ENCODE data around the gene OR5AC2. TPM values are rescaled to one million over a fixed set of nuclear protein-coding genes. Genes with fewer than 3 reads are reported as not detected.

OR5AC2 gene
- total and polyA plus RNA-seq, 2 of the 13 experiments (the other 11 are each of a cell fraction or from before 2014, with no cell fraction given), result not detected

DNA sequence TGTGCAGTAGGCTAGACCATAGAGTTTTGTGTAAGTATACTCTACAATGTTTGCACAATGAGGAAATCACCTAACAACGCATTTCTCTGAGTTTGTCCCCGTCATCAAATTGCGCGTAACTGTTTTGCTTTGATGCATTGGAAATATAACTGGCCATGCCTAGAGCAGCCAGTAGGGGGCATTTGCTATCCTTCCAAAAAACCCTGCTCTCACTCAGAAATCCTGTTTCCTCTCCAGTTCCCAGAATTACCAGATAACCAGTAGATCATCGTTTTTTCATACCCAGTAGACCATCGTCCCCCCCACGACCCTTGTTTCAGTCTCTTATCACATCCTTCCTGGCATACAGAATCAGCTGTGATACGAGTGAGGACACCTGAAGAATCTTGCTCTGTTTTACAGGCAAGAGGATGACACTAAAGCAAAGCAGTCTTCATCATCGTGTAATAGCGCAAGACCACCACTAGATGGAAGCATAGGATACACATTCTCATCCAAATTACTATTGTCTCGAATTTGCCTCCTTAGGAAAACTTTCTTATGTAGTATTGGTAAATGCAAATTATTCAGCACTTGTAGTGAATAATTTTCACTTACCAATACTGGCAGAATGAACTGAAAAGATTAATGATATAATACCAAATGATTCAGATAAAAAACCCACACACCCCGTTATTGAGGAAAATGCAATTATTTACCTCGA, 47.5 kb upstream of the OR5AC2 start (continued):
- TF ChIP-seq, protein P1, sequence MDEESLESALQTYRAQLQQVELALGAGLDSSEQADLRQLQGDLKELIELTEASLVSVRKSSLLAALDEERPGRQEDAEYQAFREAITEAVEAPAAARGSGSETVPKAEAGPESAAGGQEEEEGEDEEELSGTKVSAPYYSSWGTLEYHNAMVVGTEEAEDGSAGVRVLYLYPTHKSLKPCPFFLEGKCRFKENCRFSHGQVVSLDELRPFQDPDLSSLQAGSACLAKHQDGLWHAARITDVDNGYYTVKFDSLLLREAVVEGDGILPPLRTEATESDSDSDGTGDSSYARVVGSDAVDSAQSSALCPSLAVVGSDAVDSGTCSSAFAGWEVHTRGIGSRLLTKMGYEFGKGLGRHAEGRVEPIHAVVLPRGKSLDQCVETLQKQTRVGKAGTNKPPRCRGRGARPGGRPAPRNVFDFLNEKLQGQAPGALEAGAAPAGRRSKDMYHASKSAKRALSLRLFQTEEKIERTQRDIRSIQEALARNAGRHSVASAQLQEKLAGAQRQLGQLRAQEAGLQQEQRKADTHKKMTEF (CRISPR knock-in tag; IDR thresholded peaks at IDR 0.05), result 0 out of 2 replicates have a peak, but pooled peaks have one; percentile 30
- TF ChIP-seq, protein P2, sequence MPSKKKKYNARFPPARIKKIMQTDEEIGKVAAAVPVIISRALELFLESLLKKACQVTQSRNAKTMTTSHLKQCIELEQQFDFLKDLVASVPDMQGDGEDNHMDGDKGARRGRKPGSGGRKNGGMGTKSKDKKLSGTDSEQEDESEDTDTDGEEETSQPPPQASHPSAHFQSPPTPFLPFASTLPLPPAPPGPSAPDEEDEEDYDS (CRISPR knock-in tag; IDR thresholded peaks at IDR 0.05), result peak; percentile 18; the same call in 1 of the 2 replicates
- peak; percentile 20 for TF ChIP-seq ZFP36 (IDR thresholded peaks at IDR 0.05; ENCODE audit: borderline replicate concordance, low read depth, low read length, partially characterized antibody)
- TF ChIP-seq KLF6 (CRISPR knock-in tag; IDR thresholded peaks at IDR 0.05), result 0 out of 2 replicates have a peak, but pooled peaks have one; percentile 51
- TF ChIP-seq KLF15 (CRISPR knock-in tag; IDR thresholded peaks at IDR 0.05; ENCODE audit: borderline replicate concordance), result no peak
- peak; percentile 58 for TF ChIP-seq CREB1 (IDR thresholded peaks at IDR 0.05)
- peak; percentile 26 for TF ChIP-seq CREB1 (CRISPR knock-in tag; IDR thresholded peaks at IDR 0.05)
- TF ChIP-seq, protein P3, sequence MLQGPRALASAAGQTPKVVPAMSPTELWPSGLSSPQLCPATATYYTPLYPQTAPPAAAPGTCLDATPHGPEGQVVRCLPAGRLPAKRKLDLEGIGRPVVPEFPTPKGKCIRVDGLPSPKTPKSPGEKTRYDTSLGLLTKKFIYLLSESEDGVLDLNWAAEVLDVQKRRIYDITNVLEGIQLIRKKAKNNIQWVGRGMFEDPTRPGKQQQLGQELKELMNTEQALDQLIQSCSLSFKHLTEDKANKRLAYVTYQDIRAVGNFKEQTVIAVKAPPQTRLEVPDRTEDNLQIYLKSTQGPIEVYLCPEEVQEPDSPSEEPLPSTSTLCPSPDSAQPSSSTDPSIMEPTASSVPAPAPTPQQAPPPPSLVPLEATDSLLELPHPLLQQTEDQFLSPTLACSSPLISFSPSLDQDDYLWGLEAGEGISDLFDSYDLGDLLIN (CRISPR knock-in tag; IDR thresholded peaks at IDR 0.05; ENCODE audit: borderline replicate concordance), result no peak
- 0 out of 2 replicates have a peak, but pooled peaks have one; percentile 14 for TF ChIP-seq NCOA2 (CRISPR knock-in tag; IDR thresholded peaks at IDR 0.05)
- TF ChIP-seq FOXA3 (CRISPR knock-in tag; IDR thresholded peaks at IDR 0.05), result 0 out of 2 replicates have a peak, but pooled peaks have one; percentile 13
- TF ChIP-seq, protein P4, sequence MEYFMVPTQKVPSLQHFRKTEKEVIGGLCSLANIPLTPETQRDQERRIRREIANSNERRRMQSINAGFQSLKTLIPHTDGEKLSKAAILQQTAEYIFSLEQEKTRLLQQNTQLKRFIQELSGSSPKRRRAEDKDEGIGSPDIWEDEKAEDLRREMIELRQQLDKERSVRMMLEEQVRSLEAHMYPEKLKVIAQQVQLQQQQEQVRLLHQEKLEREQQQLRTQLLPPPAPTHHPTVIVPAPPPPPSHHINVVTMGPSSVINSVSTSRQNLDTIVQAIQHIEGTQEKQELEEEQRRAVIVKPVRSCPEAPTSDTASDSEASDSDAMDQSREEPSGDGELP (IDR thresholded peaks at IDR 0.05; ENCODE audit: borderline replicate concordance, low read depth), result peak; percentile 43; the same call in 1 of the 2 replicates
- TF ChIP-seq, protein P5, sequence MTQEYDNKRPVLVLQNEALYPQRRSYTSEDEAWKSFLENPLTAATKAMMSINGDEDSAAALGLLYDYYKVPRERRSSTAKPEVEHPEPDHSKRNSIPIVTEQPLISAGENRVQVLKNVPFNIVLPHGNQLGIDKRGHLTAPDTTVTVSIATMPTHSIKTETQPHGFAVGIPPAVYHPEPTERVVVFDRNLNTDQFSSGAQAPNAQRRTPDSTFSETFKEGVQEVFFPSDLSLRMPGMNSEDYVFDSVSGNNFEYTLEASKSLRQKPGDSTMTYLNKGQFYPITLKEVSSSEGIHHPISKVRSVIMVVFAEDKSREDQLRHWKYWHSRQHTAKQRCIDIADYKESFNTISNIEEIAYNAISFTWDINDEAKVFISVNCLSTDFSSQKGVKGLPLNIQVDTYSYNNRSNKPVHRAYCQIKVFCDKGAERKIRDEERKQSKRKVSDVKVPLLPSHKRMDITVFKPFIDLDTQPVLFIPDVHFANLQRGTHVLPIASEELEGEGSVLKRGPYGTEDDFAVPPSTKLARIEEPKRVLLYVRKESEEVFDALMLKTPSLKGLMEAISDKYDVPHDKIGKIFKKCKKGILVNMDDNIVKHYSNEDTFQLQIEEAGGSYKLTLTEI (CRISPR knock-in tag; conservative IDR thresholded peaks at IDR 0.05), result no peak
